Measurements from ENCODE around the gene CDC42BPG. TPM values are rescaled to one million over a fixed set of nuclear protein-coding genes. Genes with fewer than 3 reads are reported as not detected.

The CDC42BPG gene
- total RNA-seq, 1 experiment from 2014 or later: 3.7 TPM

- intact Hi-C loops (cut with micrococcal nuclease): loop anchor here (1.0 to 2.0 kb wide), 3 partner anchors 33 to 57 kb away; partner anchors contain the start of genes MAP4K2 and MEN1
- Mint-ChIP-seq H3K9me3 (ENCODE audit: unreplicated experiment) (no peaks in the 10 kb centered on the region), H3K36me3 (ENCODE audit: insufficient read depth, unreplicated experiment) (peaks cover 24% of the 10 kb centered on the region), H3K4me1 (ENCODE audit: insufficient read depth, unreplicated experiment) (peaks cover 33% of the 10 kb centered on the region), H3K4me3 (ENCODE audit: unreplicated experiment) (peak overlapping the region; percentile 77), H3K27me3 (ENCODE audit: insufficient read depth, unreplicated experiment) (no peaks in the 10 kb centered on the region), H3K27ac (ENCODE audit: low read depth, unreplicated experiment) (peak overlapping the region; percentile 29)
- no peak for DNase-seq (ENCODE audit: unreplicated experiment)
- BruUV-seq (replicated peaks): no TSS peak
- CTCF ChIA-PET: interaction anchor here (0.6 to 15.7 kb wide), 13 partner anchors 8 to 515 kb away, joined by 3 to 286 read pairs (median 4); partner anchors contain the start of genes ARL2, EHD1 and ZNHIT2
- POLR2A ChIA-PET: interaction anchor here (0.5 to 2.4 kb wide), 21 partner anchors 9 to 936 kb away, joined by 3 to 21 read pairs (median 5); partner anchors contain the start of genes CAPN1, EHD1, FAU and MAP4K2
- no peak for TF ChIP-seq CTCF (IDR thresholded peaks at IDR 0.05; ENCODE audit: unreplicated experiment)
These were observed 645 bp downstream of the CDC42BPG start for GRCh38 chr11:64843686-64844329.

- H3K4me3 Mint-ChIP-seq (ENCODE audit: unreplicated experiment): peak overlapping the region; percentile 77
- H3K9me3 Mint-ChIP-seq (ENCODE audit: unreplicated experiment): no peaks in the 10 kb centered on the region
- H3K36me3 Mint-ChIP-seq (ENCODE audit: insufficient read depth, unreplicated experiment): peaks cover 24% of the 10 kb centered on the region
- H3K27ac Mint-ChIP-seq (ENCODE audit: low read depth, unreplicated experiment): peak overlapping the region; percentile 29
- CTCF ChIA-PET: interaction anchor here (0.6 to 15.7 kb wide), 12 partner anchors 8 to 514 kb away, joined by 3 to 286 read pairs (median 4); partner anchors contain the start of genes ARL2 and EHD1
- intact Hi-C loops (cut with micrococcal nuclease): loop anchor here (1.0 to 2.0 kb wide), 2 partner anchors 32 to 56 kb away; partner anchors contain the start of gene MEN1
- DNase-seq (ENCODE audit: unreplicated experiment): peak; percentile 89
- POLR2A ChIA-PET: interaction anchor here (0.5 to 2.4 kb wide), 20 partner anchors 8 to 937 kb away, joined by 3 to 21 read pairs (median 4); partner anchors contain the start of genes CAPN1, EHD1, FAU and MAP4K2
- BruUV-seq (replicated peaks): no TSS peak
- no peak for TF ChIP-seq CTCF (IDR thresholded peaks at IDR 0.05; ENCODE audit: unreplicated experiment)
- no peaks in the 10 kb centered on the region for H3K27me3 Mint-ChIP-seq (ENCODE audit: insufficient read depth, unreplicated experiment)
- H3K4me1 Mint-ChIP-seq (ENCODE audit: insufficient read depth, unreplicated experiment): peaks cover 27% of the 10 kb centered on the region
These were observed 1.4 kb downstream of the CDC42BPG start for GRCh38 chr11:64842851-64843685.

GRCh38 chr11:64842366-64842759, 2.1 kb downstream of the CDC42BPG start:
- Mint-ChIP-seq H3K27ac (ENCODE audit: low read depth, unreplicated experiment) (peak overlapping the region; percentile 29), H3K36me3 (ENCODE audit: insufficient read depth, unreplicated experiment) (peaks cover 24% of the 10 kb centered on the region), H3K9me3 (ENCODE audit: unreplicated experiment) (no peaks in the 10 kb centered on the region), H3K4me1 (ENCODE audit: insufficient read depth, unreplicated experiment) (peaks cover 26% of the 10 kb centered on the region), H3K4me3 (ENCODE audit: unreplicated experiment) (peak overlapping the region; percentile 77), H3K27me3 (ENCODE audit: insufficient read depth, unreplicated experiment) (no peaks in the 10 kb centered on the region)
- ChIA-PET CTCF (interaction anchor here (0.6 to 15.7 kb wide), 6 partner anchors 13 to 56 kb away, joined by 3 to 286 read pairs (median 4); partner anchors contain the start of gene EHD1), POLR2A (interaction anchor here (0.6 to 2.1 kb wide), 7 partner anchors 32 to 773 kb away, joined by 3 to 18 read pairs (median 4); partner anchors contain the start of genes MAP4K2, MEN1 and PCNX3)
- no peak for TF ChIP-seq CTCF (IDR thresholded peaks at IDR 0.05; ENCODE audit: unreplicated experiment)
- DNase-seq (ENCODE audit: unreplicated experiment): peak; percentile 30
- intact Hi-C loops (cut with micrococcal nuclease): loop anchor here (2.0 kb wide), 1 partner anchor 32 kb away; the partner anchor contains the start of gene MEN1
- BruUV-seq (replicated peaks): no TSS peak

Data from MCF 10A (cell line).